H1 (cell line): ENCODE measurements around the gene ABI1. TPM values are rescaled to one million over a fixed set of nuclear protein-coding genes. Genes with fewer than 3 reads are reported as not detected.

Source experiments
- CTCF ChIA-PET: fragments of 300-600 bp; sonication (Branson Sonifier 250); formaldehyde crosslinking; loops from one replicate; lab custom pipeline; 2021; ENCODE audit not compliant: partially characterized antibody; lab: Charles Lee
- POLR2A ChIA-PET: fragments of 300-600 bp; sonication (Branson Sonifier 250); formaldehyde crosslinking; loops from one replicate; lab custom pipeline; 2021; ENCODE audit warnings: inconsistent platforms; ENCODE audit not compliant: partially characterized antibody; lab: Charles Lee
- DNase-seq, 2 experiments: peaks; one replicate each; pipeline versions ENCODE4 v3.0.0 to v3.0.0-alpha.2; 2010 to 2022; ENCODE audit warnings: low spot score in 2 of 2, low read depth in 1 of 2, mixed read lengths in 1 of 2
- FAIRE-seq: peaks from 2 replicates; lab custom pipeline; 2011; peaks lifted over from hg19 to GRCh38; lab: Jason Lieb, UNC
- H2AFZ ChIP-seq: 2 replicates; pipeline ENCODE4 v1.8.1; 2012; ENCODE audit warnings: low read length, inconsistent platforms
- H2AK5ac ChIP-seq: 2 replicates; pipeline ENCODE4 v1.6.1; 2013; ENCODE audit warnings: low read depth, low read length
- H2BK120ac ChIP-seq: replicated peaks from 2 replicates; pipeline ENCODE3; 2013; ENCODE audit warnings: low read depth, low read length, inconsistent platforms
- H2BK12ac ChIP-seq: 2 replicates; pipeline ENCODE4 v1.6.1; 2013; ENCODE audit warnings: low read depth, low read length
- H2BK15ac ChIP-seq: 2 replicates; pipeline ENCODE4 v1.6.1; 2013; ENCODE audit warnings: low read length
- H2BK20ac ChIP-seq: 2 replicates; pipeline ENCODE4 v1.6.1; 2013; ENCODE audit warnings: low read length
- H2BK5ac ChIP-seq: 2 replicates; pipeline ENCODE4 v1.6.1; 2013; ENCODE audit warnings: low read depth, low read length
- H3K14ac ChIP-seq: 2 replicates; pipeline ENCODE4 v1.6.1; 2013; ENCODE audit warnings: inconsistent platforms; ENCODE audit not compliant: insufficient read length
- H3K18ac ChIP-seq: 2 replicates; pipeline ENCODE4 v1.6.1; 2013; ENCODE audit warnings: low read length; ENCODE audit errors: extremely low read depth
- H3K23ac ChIP-seq: 2 replicates; pipeline ENCODE4 v1.6.1; 2013; ENCODE audit warnings: inconsistent platforms; ENCODE audit not compliant: insufficient read length
- H3K23me2 ChIP-seq: 2 replicates; pipeline ENCODE4 v1.6.1; 2013; ENCODE audit warnings: low read depth, low read length
- H3K27ac ChIP-seq: 2 replicates; pipeline ENCODE4 v1.6.1; 2011; ENCODE audit warnings: low read depth, low read length, inconsistent platforms
- H3K27me3 ChIP-seq, 4 experiments: replicated peaks in 1 of 4; 1 replicate in 1 of 4; 2 replicates in 3 of 4; pipeline versions ENCODE4 v1.6.1 to v1.8.1; 2011 to 2013; ENCODE audit warnings: low read length in 3 of 4, mild to moderate bottlenecking in 3 of 4, inconsistent platforms in 2 of 4, mixed read lengths in 2 of 4, moderate library complexity in 1 of 4; ENCODE audit not compliant: control insufficient read depth in 3 of 4, insufficient read depth in 3 of 4; ENCODE audit errors: extremely low read depth in 1 of 4
- H3K36me3 ChIP-seq, 4 experiments: 2 replicates each; pipeline versions ENCODE4 v1.6.1 to v1.8.1; 2011 to 2013; ENCODE audit warnings: mild to moderate bottlenecking in 4 of 4, low read length in 3 of 4, moderate library complexity in 2 of 4, control low read depth in 1 of 4, inconsistent platforms in 1 of 4; ENCODE audit not compliant: insufficient read depth in 4 of 4, control insufficient read depth in 2 of 4
- H3K4ac ChIP-seq: replicated peaks from 2 replicates; pipeline ENCODE3; 2013; ENCODE audit warnings: low read length, low read depth, mixed read lengths, inconsistent platforms; ENCODE audit not compliant: insufficient read length
- H3K4me1 ChIP-seq, 4 experiments: replicated peaks in 1 of 4; 1 replicate in 1 of 4; 2 replicates in 3 of 4; pipeline versions ENCODE4 v1.6.1 to v1.8.1; 2011 to 2013; ENCODE audit warnings: low read length in 3 of 4, inconsistent platforms in 2 of 4, mixed read lengths in 1 of 4; ENCODE audit not compliant: insufficient read depth in 4 of 4, control insufficient read depth in 3 of 4
- H3K4me2 ChIP-seq, 2 experiments: 2 replicates each; pipeline versions ENCODE4 v1.6.1 to v1.8.1; 2011 to 2013; ENCODE audit warnings: low read depth in 2 of 2, low read length in 2 of 2, control low read depth in 1 of 2, inconsistent platforms in 1 of 2, mild to moderate bottlenecking in 1 of 2; ENCODE audit not compliant: insufficient read depth in 1 of 2
- H3K4me3 ChIP-seq, 4 experiments: fragments of 200-600, 300-600 bp in 1 of 4; sonication (generic), shearing (Covaris generic), sonication (Bioruptor Twin) in 1 of 4; 2 replicates each; pipeline versions ENCODE4 v1.5.1 to v1.8.1; 2011 to 2016; ENCODE audit warnings: low read length in 4 of 4, low read depth in 3 of 4, control low read depth in 2 of 4, inconsistent platforms in 2 of 4, mild to moderate bottlenecking in 2 of 4, mixed read lengths in 1 of 4, moderate library complexity in 1 of 4; ENCODE audit not compliant: insufficient read depth in 2 of 4; ENCODE audit errors: extremely low read depth in 1 of 4
- H3K56ac ChIP-seq: replicated peaks from 2 replicates; pipeline ENCODE3; 2013; ENCODE audit warnings: low read depth, mild to moderate bottlenecking, mixed read lengths, low read length, inconsistent platforms; ENCODE audit not compliant: insufficient read length
- H3K79me1 ChIP-seq: 2 replicates; pipeline ENCODE4 v1.6.1; 2013; ENCODE audit warnings: low read depth, low read length, control low read depth
- H3K79me2 ChIP-seq, 2 experiments: 2 replicates each; pipeline versions ENCODE4 v1.6.1 to v1.8.1; 2012 to 2013; ENCODE audit warnings: low read length in 2 of 2, mild to moderate bottlenecking in 2 of 2, inconsistent platforms in 1 of 2; ENCODE audit not compliant: insufficient read depth in 2 of 2, control insufficient read depth in 1 of 2
- H3K9ac ChIP-seq, 4 experiments: replicated peaks in 1 of 4; 1 replicate in 1 of 4; 2 replicates in 3 of 4; pipeline versions ENCODE4 v1.6.1 to v1.8.1; 2011 to 2013; ENCODE audit warnings: low read depth in 3 of 4, low read length in 3 of 4, control low read depth in 2 of 4, mild to moderate bottlenecking in 2 of 4, moderate library complexity in 2 of 4, inconsistent platforms in 1 of 4; ENCODE audit errors: extremely low read depth in 1 of 4
- H3K9me3 ChIP-seq, 2 experiments: 2 replicates each; pipeline versions ENCODE4 v1.6.1 to v1.8.1; 2012 to 2013; ENCODE audit warnings: mild to moderate bottlenecking in 2 of 2, moderate library complexity in 2 of 2, control low read depth in 1 of 2, inconsistent platforms in 1 of 2, low read depth in 1 of 2, low read length in 1 of 2, mixed read lengths in 1 of 2; ENCODE audit not compliant: insufficient read depth in 2 of 2
- H4K20me1 ChIP-seq, 2 experiments: replicated peaks in 1 of 2; 2 replicates each; pipeline versions ENCODE3 to v1.8.1; 2011 to 2013; ENCODE audit warnings: inconsistent platforms in 2 of 2, low read length in 2 of 2, mild to moderate bottlenecking in 1 of 2; ENCODE audit not compliant: insufficient read depth in 2 of 2, control insufficient read depth in 1 of 2
- H4K5ac ChIP-seq: 2 replicates; pipeline ENCODE4 v1.6.1; 2013; ENCODE audit warnings: low read length, low read depth, mixed read lengths, inconsistent platforms; ENCODE audit not compliant: insufficient read length
- H4K8ac ChIP-seq: 2 replicates; pipeline ENCODE4 v1.8.0; 2013; ENCODE audit warnings: mild to moderate bottlenecking, moderate library complexity, low read length, inconsistent platforms; ENCODE audit not compliant: insufficient read depth; ENCODE audit errors: extremely low read depth
- H4K91ac ChIP-seq: replicated peaks from 2 replicates; pipeline ENCODE3; 2013; ENCODE audit warnings: low read length, mixed read lengths, inconsistent platforms; ENCODE audit not compliant: insufficient read length
- ASH2L ChIP-seq: fragments of 200-600, 300-600 bp; sonication (generic); IDR thresholded peaks from one replicate; pipeline ENCODE4 v1.7.1; 2017; ENCODE audit warnings: low read length
- SP4 ChIP-seq: IDR thresholded peaks from 2 replicates; pipeline ENCODE4 v1.6.1; 2012; ENCODE audit warnings: low read length, inconsistent platforms
- polyA plus RNA-seq, 7 experiments: library from polyadenylated mRNA; depleted of rRNA in 3 of 7; stranded (reverse) in 5 of 7; unstranded in 2 of 7; fragments of >200 nt in 5 of 7; fragments of 200-250 nt in 2 of 7; gene quantifications; 1 replicate in 5 of 7; 2 replicates in 1 of 7; 4 replicates in 1 of 7; pipeline versions ENCODE4 v1.2.1 to v1.2.3, GENCODE V29; 2011 to 2013; ENCODE audit warnings: missing spikeins in 2 of 7, mixed read lengths in 2 of 7
- total RNA-seq: library from RNA; stranded (reverse); fragmentation: NEBNext Ultra II Directional; extraction: Animal tissue kit (Norgen Biotek cat#: 25700); gene quantifications from 2 replicates; pipeline ENCODE4 v1.2.1, GENCODE V29; 2021
- TF ChIP-seq, protein P1 (sequence below), 3 experiments: IDR thresholded peaks; 1 replicate in 2 of 3; 2 replicates in 1 of 3; pipeline versions ENCODE4 v1.5.1 to v1.6.1; 2011; ENCODE audit warnings: low read length in 3 of 3, mild to moderate bottlenecking in 3 of 3, inconsistent platforms in 2 of 3, low read depth in 1 of 3, moderate library complexity in 1 of 3; ENCODE audit not compliant: insufficient read depth in 1 of 3; ENCODE audit errors: control extremely low read depth in 1 of 3

ABI1 gene
- total and polyA plus RNA-seq, 2 of the 8 experiments (the other 6 are each of a cell fraction or from before 2014, with no cell fraction given) = 35.4 to 37.0 TPM

DNA sequence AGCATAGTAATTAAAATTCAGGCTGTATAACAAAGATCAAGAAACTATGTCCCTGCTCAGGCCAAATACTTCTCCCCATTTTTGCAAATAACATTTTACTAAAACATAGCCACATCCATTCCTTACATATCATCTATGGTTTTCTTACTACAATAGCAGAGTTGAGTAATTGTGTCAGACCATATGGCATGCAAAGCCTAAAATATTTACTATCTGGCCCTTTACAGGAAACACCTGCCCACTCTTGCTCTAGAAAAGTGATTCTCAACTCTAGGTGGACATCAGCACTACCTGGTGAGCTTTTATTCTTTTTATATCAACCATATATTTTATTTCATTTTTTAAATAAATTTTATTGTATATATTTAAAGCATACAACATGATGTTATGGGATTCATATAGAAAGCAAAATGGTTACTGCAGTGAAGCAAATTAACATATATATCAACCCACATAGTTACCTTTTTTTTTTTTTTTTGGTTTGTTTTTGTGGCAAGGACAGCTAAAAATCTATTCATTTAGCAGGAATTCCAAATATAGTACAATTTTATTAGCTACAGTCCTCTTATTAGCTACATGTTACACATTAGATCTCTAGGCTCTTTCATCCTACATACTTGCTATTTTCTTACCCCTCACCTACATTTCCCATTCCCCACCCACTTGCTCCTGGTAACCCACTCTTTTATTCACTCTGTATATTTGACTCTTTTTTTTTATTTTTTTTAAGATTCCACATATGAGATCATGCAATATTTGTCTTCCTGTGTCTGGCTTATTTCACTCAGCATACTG lies 19.6 kb downstream of the ABI1 start:
- Histone ChIP-seq H2BK5ac (no peak overlapping the region), H4K8ac (no peak overlapping the region), H3K27ac (no peak overlapping the region), H3K56ac (no peak overlapping the region), H3K27me3 (no peaks in the 10 kb centered on the region), H2AK5ac (no peak overlapping the region), H3K79me1 (0 out of 2 replicates have a peak, but pooled peaks cover 3% of the 10 kb centered on the region), H4K5ac (no peak overlapping the region), H3K4ac (no peak overlapping the region), H3K36me3 (no peaks in the 10 kb centered on the region), H3K79me2 (peaks cover 0 to 81% of the 10 kb centered on the region in 2 experiments; a peak in 3 of 4 replicates), H2AFZ (no peak overlapping the region), H3K23ac (no peak overlapping the region), H3K23me2 (no peaks in the 10 kb centered on the region), H4K20me1 (peaks cover 0 to 4% of the 10 kb centered on the region in 2 experiments), H3K14ac (no peak overlapping the region), H4K91ac (no peak overlapping the region), H3K9ac (no peak overlapping the region), H2BK12ac (no peak overlapping the region), H3K4me1 (peaks cover 0 to 6% (median 3%) of the 10 kb centered on the region in 4 experiments; a peak in 2 of 7 replicates), H3K18ac (no peak overlapping the region), H2BK120ac (no peak overlapping the region), H2BK15ac (no peak overlapping the region), H3K4me2 (no peak overlapping the region), H3K9me3 (no peaks in the 10 kb centered on the region), H3K4me3 (no peak overlapping the region), H2BK20ac (no peak overlapping the region)
- ChIA-PET CTCF (no interaction called here), POLR2A (interaction anchor here (0.6 kb wide), 1 partner anchor 8 kb away, joined by 3 read pairs; no protein-coding TSS in a partner anchor)
- TF ChIP-seq ASH2L (no peak), SP4 (no peak)
- TF ChIP-seq, protein P1, sequence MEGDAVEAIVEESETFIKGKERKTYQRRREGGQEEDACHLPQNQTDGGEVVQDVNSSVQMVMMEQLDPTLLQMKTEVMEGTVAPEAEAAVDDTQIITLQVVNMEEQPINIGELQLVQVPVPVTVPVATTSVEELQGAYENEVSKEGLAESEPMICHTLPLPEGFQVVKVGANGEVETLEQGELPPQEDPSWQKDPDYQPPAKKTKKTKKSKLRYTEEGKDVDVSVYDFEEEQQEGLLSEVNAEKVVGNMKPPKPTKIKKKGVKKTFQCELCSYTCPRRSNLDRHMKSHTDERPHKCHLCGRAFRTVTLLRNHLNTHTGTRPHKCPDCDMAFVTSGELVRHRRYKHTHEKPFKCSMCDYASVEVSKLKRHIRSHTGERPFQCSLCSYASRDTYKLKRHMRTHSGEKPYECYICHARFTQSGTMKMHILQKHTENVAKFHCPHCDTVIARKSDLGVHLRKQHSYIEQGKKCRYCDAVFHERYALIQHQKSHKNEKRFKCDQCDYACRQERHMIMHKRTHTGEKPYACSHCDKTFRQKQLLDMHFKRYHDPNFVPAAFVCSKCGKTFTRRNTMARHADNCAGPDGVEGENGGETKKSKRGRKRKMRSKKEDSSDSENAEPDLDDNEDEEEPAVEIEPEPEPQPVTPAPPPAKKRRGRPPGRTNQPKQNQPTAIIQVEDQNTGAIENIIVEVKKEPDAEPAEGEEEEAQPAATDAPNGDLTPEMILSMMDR (IDR thresholded peaks at IDR 0.05; ENCODE audit: control extremely low read depth in 1 of 3, insufficient read depth in 1 of 3, low read depth in 1 of 3, low read length in 3 of 3) = no peak
- FAIRE-seq (no peak), DNase-seq (no peak)
